Left lung (tissue), 10 donors: Measurements from ENCODE around the gene HNRNPLL. TPM values are rescaled to one million over a fixed set of nuclear protein-coding genes. Genes with fewer than 3 reads are reported as not detected.

Source experiments
- ATAC-seq: fragments of 200-7000 bp; cut with Tn5 transposase; one replicate; pipeline ENCODE4 v1.9.1; 2020; ENCODE audit warnings: moderate library complexity
- DNase-seq, 4 donors: peaks; one replicate each; pipeline ENCODE4 v3.0.0-alpha.2; 2013 to 2020
- H3K27ac ChIP-seq, 2 donors: fragments of 200-600 bp; sonication (generic) in 1 of 2; one replicate each; pipeline versions ENCODE4 v1.5.0 to v1.8.0; 2020 to 2021
- H3K27me3 ChIP-seq, 2 donors: fragments of 200-600 bp; sonication (generic) in 1 of 2; one replicate each; pipeline versions ENCODE4 v1.5.0 to v1.8.0; 2020 to 2021
- H3K36me3 ChIP-seq, 2 donors: fragments of 200-600 bp; sonication (generic) in 1 of 2; one replicate each; pipeline versions ENCODE4 v1.5.0 to v1.8.0; 2020 to 2021
- H3K4me1 ChIP-seq, 2 donors: fragments of 200-600 bp; one replicate each; pipeline ENCODE4 v1.8.0; 2021
- H3K4me3 ChIP-seq, 2 donors: fragments of 200-600 bp; sonication (generic) in 1 of 2; one replicate each; pipeline versions ENCODE4 v1.5.0 to v1.8.0; 2020 to 2021; ENCODE audit warnings: mild to moderate bottlenecking in 1 of 2
- H3K9me3 ChIP-seq, 2 donors: fragments of 200-600 bp; sonication (generic) in 1 of 2; one replicate each; pipeline versions ENCODE4 v1.5.0 to v1.8.0; 2020 to 2021
- intact Hi-C, 2 donors: fragments of 100-400 bp; cut with DNase I; formaldehyde crosslinking; loops; one replicate each; pipeline versions ENCODE4 v1.11.2 to v1.14.2; 2022
- polyA plus RNA-seq, 6 donors: library from polyadenylated mRNA; unstranded; fragments of 120-200 nt; gene quantifications; one replicate each; pipeline ENCODE4 v1.2.1, GENCODE V29; 2013; ENCODE audit not compliant: insufficient read length in 6 of 6
- total RNA-seq, 2 donors: library from RNA; stranded (reverse); fragmentation: NEBNext Ultra II Directional; extraction: Animal tissue kit (Norgen Biotek cat#: 25700); gene quantifications; one replicate each; pipeline ENCODE4 v1.2.1, GENCODE V29; 2021
- TF ChIP-seq, protein P1 (sequence below), 2 donors: fragments of 200-600 bp; sonication (generic) in 1 of 2; IDR thresholded peaks; one replicate each; pipeline versions ENCODE4 v1.5.0 to v1.8.0; 2021; ENCODE audit warnings: antibody characterized with exemption in 2 of 2
- donor health status: DM: no; HTN: yes; CAD: no.
- donor health status: DM: no; HTN: no; CAD: no.

HNRNPLL gene
- total and polyA plus RNA-seq, 8 donors, result 44.2 to 102 (median 75.4) TPM

DNA sequence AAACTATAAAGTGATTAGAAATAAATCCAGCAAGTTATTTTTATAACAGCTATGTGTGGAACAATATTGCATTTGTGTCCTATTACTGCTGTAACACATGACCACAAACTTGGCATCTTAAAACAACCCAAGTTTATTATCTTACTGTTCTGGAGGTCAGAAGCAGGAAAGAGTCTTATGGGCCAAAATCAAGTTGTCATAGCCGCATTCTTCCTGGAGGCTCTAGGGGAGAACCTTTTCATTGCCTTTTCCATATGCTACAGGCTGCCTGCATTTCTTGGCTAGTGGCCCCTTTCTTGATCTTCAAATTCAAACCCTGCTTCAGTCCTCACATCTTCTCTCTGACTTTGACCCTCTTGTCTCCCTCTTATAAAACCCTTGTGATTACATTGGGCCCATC, 27.0 kb upstream of the HNRNPLL start:
- Histone ChIP-seq H3K4me1 (no peaks in the 10 kb centered on the region), H3K27me3 (no peaks in the 10 kb centered on the region), H3K36me3 (no peaks in the 10 kb centered on the region), H3K4me3 (no peak overlapping the region), H3K27ac (no peak overlapping the region), H3K9me3 (peaks cover 0 to 4% of the 10 kb centered on the region in 2 donors)
- intact Hi-C loops, result no loop called here
- TF ChIP-seq, protein P1, sequence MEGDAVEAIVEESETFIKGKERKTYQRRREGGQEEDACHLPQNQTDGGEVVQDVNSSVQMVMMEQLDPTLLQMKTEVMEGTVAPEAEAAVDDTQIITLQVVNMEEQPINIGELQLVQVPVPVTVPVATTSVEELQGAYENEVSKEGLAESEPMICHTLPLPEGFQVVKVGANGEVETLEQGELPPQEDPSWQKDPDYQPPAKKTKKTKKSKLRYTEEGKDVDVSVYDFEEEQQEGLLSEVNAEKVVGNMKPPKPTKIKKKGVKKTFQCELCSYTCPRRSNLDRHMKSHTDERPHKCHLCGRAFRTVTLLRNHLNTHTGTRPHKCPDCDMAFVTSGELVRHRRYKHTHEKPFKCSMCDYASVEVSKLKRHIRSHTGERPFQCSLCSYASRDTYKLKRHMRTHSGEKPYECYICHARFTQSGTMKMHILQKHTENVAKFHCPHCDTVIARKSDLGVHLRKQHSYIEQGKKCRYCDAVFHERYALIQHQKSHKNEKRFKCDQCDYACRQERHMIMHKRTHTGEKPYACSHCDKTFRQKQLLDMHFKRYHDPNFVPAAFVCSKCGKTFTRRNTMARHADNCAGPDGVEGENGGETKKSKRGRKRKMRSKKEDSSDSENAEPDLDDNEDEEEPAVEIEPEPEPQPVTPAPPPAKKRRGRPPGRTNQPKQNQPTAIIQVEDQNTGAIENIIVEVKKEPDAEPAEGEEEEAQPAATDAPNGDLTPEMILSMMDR (IDR thresholded peaks at IDR 0.05), result no peak
- ATAC-seq (no peak), DNase-seq (no peak)

DNA sequence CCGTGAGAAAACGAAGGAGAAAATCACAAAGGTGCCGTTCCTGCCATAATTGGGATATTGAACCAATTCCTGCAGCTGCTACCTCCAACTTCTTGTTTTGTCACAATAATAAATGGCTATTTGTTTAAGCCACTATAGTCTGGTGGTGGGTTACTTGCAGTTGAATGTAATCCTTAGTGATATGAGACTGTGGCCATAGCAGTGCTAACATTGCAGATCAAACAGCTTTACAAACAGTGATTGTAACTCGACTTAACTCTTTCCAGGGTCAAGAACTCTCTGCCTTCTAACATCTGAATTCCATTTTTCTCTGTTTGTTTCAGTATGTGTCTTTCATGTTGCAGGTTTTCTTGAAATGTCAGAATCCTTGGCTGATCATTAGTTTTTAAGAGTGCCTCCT, 24.7 kb upstream of the HNRNPLL start:
- peaks cover 0 to 4% of the 10 kb centered on the region in 2 donors for H3K9me3 ChIP-seq
- H3K4me3 ChIP-seq, result no peak overlapping the region
- no peak for ATAC-seq
- no peak for DNase-seq
- H3K27ac ChIP-seq, result no peak overlapping the region
- no peaks in the 10 kb centered on the region for H3K27me3 ChIP-seq
- no peaks in the 10 kb centered on the region for H3K36me3 ChIP-seq
- H3K4me1 ChIP-seq, result peaks cover 0 to 6% of the 10 kb centered on the region in 2 donors
- intact Hi-C loops, result no loop called here
- TF ChIP-seq, protein P1 (IDR thresholded peaks at IDR 0.05), result no peak

- Histone ChIP-seq H3K27me3 (no peaks in the 10 kb centered on the region), H3K9me3 (peaks cover 0 to 4% of the 10 kb centered on the region in 2 donors), H3K4me3 (no peak overlapping the region), H3K4me1 (peaks cover 0 to 15% of the 10 kb centered on the region in 2 donors), H3K27ac (no peak overlapping the region), H3K36me3 (no peaks in the 10 kb centered on the region)
- TF ChIP-seq, protein P1 (IDR thresholded peaks at IDR 0.05), result no peak
- ATAC-seq (no peak), DNase-seq (no peak)
- intact Hi-C loops, result no loop called here
These were observed 23.8 kb upstream of the HNRNPLL start for GRCh38 chr2:38626326-38627035.

- Histone ChIP-seq H3K27me3 (no peaks in the 10 kb centered on the region), H3K27ac (no peak overlapping the region), H3K9me3 (no peaks in the 10 kb centered on the region), H3K4me1 (peaks cover 13 to 37% of the 10 kb centered on the region in 2 donors), H3K36me3 (no peaks in the 10 kb centered on the region), H3K4me3 (no peak overlapping the region)
- DNase-seq (no peak), ATAC-seq (no peak)
- TF ChIP-seq, protein P1 (IDR thresholded peaks at IDR 0.05), result no peak
- intact Hi-C loops, result no loop called here
These were observed 19.5 kb upstream of the HNRNPLL start for GRCh38 chr2:38622210-38622609.

DNA sequence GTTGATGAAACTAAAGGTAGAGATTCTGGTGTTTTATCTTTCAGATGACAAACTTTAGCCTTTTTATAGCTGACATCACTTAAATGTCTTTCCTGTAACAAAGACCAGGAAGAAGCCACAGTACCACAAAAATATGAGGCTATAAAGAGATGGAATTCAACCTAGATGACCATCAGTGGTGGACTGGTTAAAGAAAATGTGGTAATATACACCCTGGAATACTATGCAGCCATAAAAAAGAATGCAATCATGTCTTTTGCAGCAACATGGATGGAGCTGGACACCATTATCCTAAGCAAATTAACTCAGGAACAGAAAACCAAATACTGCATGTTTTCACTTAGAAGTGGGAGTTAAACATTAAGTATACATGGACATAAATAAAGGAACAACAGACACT, 18.3 kb upstream of the HNRNPLL start:
- Histone ChIP-seq H3K9me3 (no peaks in the 10 kb centered on the region), H3K4me3 (no peak overlapping the region), H3K27me3 (no peaks in the 10 kb centered on the region), H3K36me3 (no peaks in the 10 kb centered on the region), H3K4me1 (peaks cover 13 to 37% of the 10 kb centered on the region in 2 donors), H3K27ac (no peak overlapping the region)
- no peak for ATAC-seq
- intact Hi-C loops, result no loop called here
- TF ChIP-seq, protein P1 (IDR thresholded peaks at IDR 0.05), result no peak
- no peak for DNase-seq
